K562 (cell line): ENCODE results near the gene ST3GAL3. TPM values are rescaled to one million over a fixed set of nuclear protein-coding genes. Genes with fewer than 3 reads are reported as not detected.
A peak's percentile ranks its signal among the peaks of the same experiment; 100 is the strongest.

Experiments used
- ATAC-seq: fragments of 200-7000 bp; cut with Tn5 transposase; 3 replicates; pipeline ENCODE4 v1.9.1; 2020; ENCODE audit warnings: moderate library complexity
- BruUV-seq: library from RNA; stranded (reverse); fragments of 400-500 nt; replicated peaks from 2 replicates; lab custom pipeline; 2021; lab: Mats Ljungman, UMichigan
- CTCF ChIA-PET: fragments of 300-600 bp; formaldehyde crosslinking; extraction: SDS; loops from one replicate; lab custom pipeline; 2021; ENCODE audit warnings: low intra/inter-chr PET ratio; lab: Yijun Ruan, JAX
- POLR2A ChIA-PET: fragments of 300-600, 350-650 bp; sonication (Branson Sonifier 250); formaldehyde crosslinking; extraction: SDS; loops from one replicate; lab custom pipeline; 2021; ENCODE audit warnings: antibody characterized with exemption, inconsistent platforms; lab: Yijun Ruan, JAX
- DNase-seq, 4 experiments: peaks; one replicate each; pipeline versions ENCODE4 v3.0.0 to v3.0.0-alpha.2; 2011 to 2018; ENCODE audit warnings: low spot score in 3 of 4, mixed read lengths in 3 of 4; ENCODE audit errors: extremely low read depth in 1 of 4
- FAIRE-seq: peaks from 2 replicates; lab custom pipeline; 2011; peaks lifted over from hg19 to GRCh38; lab: Jason Lieb, UNC
- H2AFZ ChIP-seq: 2 replicates; pipeline ENCODE4 v1.6.0; 2011; ENCODE audit warnings: low read depth, low read length, control low read depth, inconsistent platforms
- H3K27ac ChIP-seq: fragments of 200-600 bp; 3 replicates; pipeline ENCODE4 v1.8.0; 2011; ENCODE audit warnings: low read depth, mild to moderate bottlenecking, control low read depth, inconsistent platforms, low read length, moderate library complexity, mixed read lengths; ENCODE audit errors: extremely low read depth
- H3K27me3 ChIP-seq, 2 experiments: fragments of 300-600 bp in 1 of 2; 2 replicates in 1 of 2; 3 replicates in 1 of 2; pipeline versions ENCODE4 v1.6.0 to v1.8.0; 2011; ENCODE audit warnings: inconsistent platforms in 2 of 2, low read length in 2 of 2, mild to moderate bottlenecking in 1 of 2, mixed read lengths in 1 of 2, moderate library complexity in 1 of 2; ENCODE audit not compliant: control insufficient read depth in 2 of 2, insufficient read depth in 2 of 2
- H3K36me3 ChIP-seq: fragments of 300-600 bp; 3 replicates; pipeline ENCODE4 v1.8.0; 2011; ENCODE audit warnings: mild to moderate bottlenecking, low read length, inconsistent platforms; ENCODE audit not compliant: control insufficient read depth, insufficient read depth
- H3K4me1 ChIP-seq, 2 experiments: fragments of 200-600 bp in 1 of 2; replicated peaks in 1 of 2; 2 replicates in 1 of 2; 3 replicates in 1 of 2; pipeline versions ENCODE4 v1.5.1 to v1.8.0; 2011; ENCODE audit warnings: inconsistent platforms in 2 of 2, low read length in 2 of 2, mild to moderate bottlenecking in 1 of 2, mixed read lengths in 1 of 2, moderate library complexity in 1 of 2; ENCODE audit not compliant: control insufficient read depth in 2 of 2, insufficient read depth in 2 of 2
- H3K4me2 ChIP-seq: 2 replicates; pipeline ENCODE4 v1.6.1; 2011; ENCODE audit warnings: low read length, control low read depth, inconsistent platforms, mixed read lengths; ENCODE audit not compliant: insufficient read depth
- H3K4me3 ChIP-seq: fragments of 200-600 bp; sonication (generic), shearing (Covaris generic); 2 replicates; pipeline ENCODE4 v1.5.1; 2016; ENCODE audit warnings: control low read depth, inconsistent platforms
- H3K79me2 ChIP-seq: fragments of 200-600 bp; 3 replicates; pipeline ENCODE4 v1.8.0; 2011; ENCODE audit warnings: low read length, inconsistent platforms; ENCODE audit not compliant: control insufficient read depth, insufficient read depth
- H3K9ac ChIP-seq, 2 experiments: 2 replicates each; pipeline versions ENCODE4 v1.6.0 to v1.6.1; 2011; ENCODE audit warnings: low read depth in 2 of 2, low read length in 2 of 2, control low read depth in 1 of 2, inconsistent platforms in 1 of 2, mild to moderate bottlenecking in 1 of 2, mixed read lengths in 1 of 2; ENCODE audit not compliant: insufficient read depth in 1 of 2
- H3K9me1 ChIP-seq: one replicate; pipeline ENCODE4 v1.6.0; 2011; ENCODE audit warnings: inconsistent platforms, mild to moderate bottlenecking, low read length, moderate library complexity; ENCODE audit not compliant: control insufficient read depth, insufficient read depth
- H3K9me3 ChIP-seq: replicated peaks from 2 replicates; pipeline ENCODE4 v1.5.1; 2011; ENCODE audit warnings: low read depth, low read length, inconsistent platforms; ENCODE audit not compliant: control insufficient read depth, insufficient read depth
- H4K20me1 ChIP-seq: replicated peaks from 2 replicates; pipeline ENCODE4 v1.6.1; 2011; ENCODE audit warnings: low read length, inconsistent platforms, mixed read lengths; ENCODE audit not compliant: control insufficient read depth, insufficient read depth
- CHD4 ChIP-seq: fragments of 200-600 bp; sonication (generic); IDR thresholded peaks from 3 replicates; pipeline ENCODE4 v1.6.1; 2012; ENCODE audit warnings: low read depth, mild to moderate bottlenecking, mixed read lengths, low read length, inconsistent platforms; ENCODE audit not compliant: insufficient read depth, insufficient replicate concordance, poor library complexity, severe bottlenecking
- HIVEP1 ChIP-seq: fragments of 250-450 bp; sonication (Bioruptor Pico); IDR thresholded peaks from 2 replicates; pipeline ENCODE4 v1.4.0; 2020; ENCODE audit warnings: mild to moderate bottlenecking
- TEAD4 ChIP-seq, 2 experiments: sonication (generic) in 1 of 2; formaldehyde crosslinking in 1 of 2; IDR thresholded peaks; 2 replicates each; pipeline versions ENCODE4 v1.6.1 to v1.8.0; 2012 to 2022; ENCODE audit warnings: borderline replicate concordance in 1 of 2, inconsistent platforms in 1 of 2, low read length in 1 of 2, mild to moderate bottlenecking in 1 of 2, missing genetic modification reagents in 1 of 2
- ZNF184 ChIP-seq: sonication (generic); formaldehyde crosslinking; IDR thresholded peaks from 2 replicates; pipeline ENCODE4 v1.5.0; 2020; ENCODE audit warnings: missing genetic modification reagents
- WGBS: fragments of 100-300 bp; shearing (Covaris generic); methylation state at CpG from one replicate; pipeline ENCODE4 v1.1.6; 2016; ENCODE audit warnings: low coverage, mixed read lengths; ENCODE audit not compliant: insufficient coverage; ENCODE audit errors: missing lambda C conversion rate; 5-methylcytosine and 5-hydroxymethylcytosine counted together
- in situ Hi-C: fragments of 300-500 bp; cut with MboI; formaldehyde crosslinking; loops from 4 replicates; pipeline ENCODE4 v1.15.0; 2018; ENCODE audit warnings: inconsistent platforms, mixed read lengths
- intact Hi-C: fragments of 100-400 bp; cut with micrococcal nuclease; formaldehyde crosslinking; loops from 2 replicates; pipeline ENCODE4 v1.14.2; 2022
- polyA plus RNA-seq, 8 experiments: library from polyadenylated mRNA; depleted of rRNA in 4 of 8; stranded (reverse) in 5 of 8; unstranded in 3 of 8; fragments of >200 nt; fragmentation: Nextera tagmentation in 2 of 8; fragmentation: Illumina TruSeq in 1 of 8; extraction: Ambion mirVana in 2 of 8; extraction: Trizol in 1 of 8; gene quantifications; 2 replicates each; pipeline versions ENCODE4 v1.2.1 to v1.2.3, GENCODE V29; 2011 to 2014; ENCODE audit warnings: inconsistent platforms in 1 of 8, missing spikeins in 1 of 8
- total RNA-seq, 7 experiments: library from RNA; depleted of rRNA in 6 of 7; stranded (reverse); fragments of >200 nt in 6 of 7; fragmentation: Illumina TruSeq in 2 of 7; extraction: Trizol in 2 of 7; gene quantifications; 2 replicates each; pipeline versions ENCODE4 v1.2.1 to v1.2.3, GENCODE V29; 2011 to 2021; ENCODE audit warnings: low replicate concordance in 1 of 7
- TF ChIP-seq, protein P1 (sequence below), 2 experiments: fragments of 450-650 bp in 1 of 2; IDR thresholded peaks; 2 replicates each; pipeline ENCODE4 v1.6.1; 2011 to 2017; ENCODE audit warnings: low read depth in 2 of 2, antibody characterized with exemption in 1 of 2, borderline replicate concordance in 1 of 2, low read length in 1 of 2, mild to moderate bottlenecking in 1 of 2, mixed read lengths in 1 of 2; ENCODE audit not compliant: control insufficient read depth in 1 of 2

The ST3GAL3 gene
- total and polyA plus RNA-seq, 9 of the 15 experiments (the other 6 are each of a cell fraction or from before 2014, with no cell fraction given), result 1.2 to 18.9 (median 11.0) TPM

DNA sequence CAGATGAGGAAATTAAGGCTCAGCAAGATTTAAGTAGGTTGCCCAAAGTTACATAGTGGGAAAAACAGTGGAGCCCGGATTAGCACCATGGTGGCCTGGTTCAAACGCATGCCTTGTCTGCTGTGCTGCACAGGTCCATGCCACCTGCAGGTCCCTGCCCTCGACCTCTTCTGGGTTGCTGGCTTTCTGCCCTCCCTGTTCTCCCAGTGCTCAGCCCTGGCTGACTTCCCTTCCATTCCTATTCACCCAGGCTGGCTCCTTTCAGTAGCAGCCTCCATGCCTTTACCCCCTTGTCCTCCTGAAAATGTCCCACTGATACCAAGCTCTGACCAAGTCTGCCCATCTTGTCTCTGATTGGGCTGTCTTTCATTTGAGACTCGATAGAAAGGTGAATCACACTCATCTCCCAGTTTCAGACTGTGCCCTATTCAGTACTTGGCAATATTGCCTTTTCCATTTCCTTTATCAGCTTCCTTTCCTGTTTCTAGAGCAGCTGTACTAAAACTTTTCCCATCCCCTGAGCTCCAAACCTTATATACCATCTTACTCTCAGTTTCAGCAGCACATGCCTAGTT is 75.8 kb downstream of the ST3GAL3 start:
- H3K4me1 ChIP-seq, result peaks cover 2 to 14% of the 10 kb centered on the region in 2 experiments; a peak in 4 of 5 replicates
- H2AFZ ChIP-seq, result no peak overlapping the region
- no peaks in the 10 kb centered on the region for H3K9me1 ChIP-seq
- H3K9ac ChIP-seq, result peak overlapping the region in 1 of 2 experiments; percentile 65; a peak in 1 of 4 replicates
- no peaks in the 10 kb centered on the region for H4K20me1 ChIP-seq
- TF ChIP-seq ZNF184 (CRISPR knock-in tag) (peak; percentile 87), CHD4 (no peak), TEAD4 (IDR thresholded peaks at IDR 0.05; ENCODE audit: low read length) (no peak), TEAD4 (CRISPR knock-in tag; IDR thresholded peaks at IDR 0.05; ENCODE audit: borderline replicate concordance) (no peak), HIVEP1 (CRISPR knock-in tag) (no peak)
- TF ChIP-seq, protein P1, sequence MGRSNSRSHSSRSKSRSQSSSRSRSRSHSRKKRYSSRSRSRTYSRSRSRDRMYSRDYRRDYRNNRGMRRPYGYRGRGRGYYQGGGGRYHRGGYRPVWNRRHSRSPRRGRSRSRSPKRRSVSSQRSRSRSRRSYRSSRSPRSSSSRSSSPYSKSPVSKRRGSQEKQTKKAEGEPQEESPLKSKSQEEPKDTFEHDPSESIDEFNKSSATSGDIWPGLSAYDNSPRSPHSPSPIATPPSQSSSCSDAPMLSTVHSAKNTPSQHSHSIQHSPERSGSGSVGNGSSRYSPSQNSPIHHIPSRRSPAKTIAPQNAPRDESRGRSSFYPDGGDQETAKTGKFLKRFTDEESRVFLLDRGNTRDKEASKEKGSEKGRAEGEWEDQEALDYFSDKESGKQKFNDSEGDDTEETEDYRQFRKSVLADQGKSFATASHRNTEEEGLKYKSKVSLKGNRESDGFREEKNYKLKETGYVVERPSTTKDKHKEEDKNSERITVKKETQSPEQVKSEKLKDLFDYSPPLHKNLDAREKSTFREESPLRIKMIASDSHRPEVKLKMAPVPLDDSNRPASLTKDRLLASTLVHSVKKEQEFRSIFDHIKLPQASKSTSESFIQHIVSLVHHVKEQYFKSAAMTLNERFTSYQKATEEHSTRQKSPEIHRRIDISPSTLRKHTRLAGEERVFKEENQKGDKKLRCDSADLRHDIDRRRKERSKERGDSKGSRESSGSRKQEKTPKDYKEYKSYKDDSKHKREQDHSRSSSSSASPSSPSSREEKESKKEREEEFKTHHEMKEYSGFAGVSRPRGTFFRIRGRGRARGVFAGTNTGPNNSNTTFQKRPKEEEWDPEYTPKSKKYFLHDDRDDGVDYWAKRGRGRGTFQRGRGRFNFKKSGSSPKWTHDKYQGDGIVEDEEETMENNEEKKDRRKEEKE (IDR thresholded peaks at IDR 0.05; ENCODE audit: borderline replicate concordance in 1 of 2, control insufficient read depth in 1 of 2, low read depth in 2 of 2, low read length in 1 of 2), result no peak
- POLR2A ChIA-PET, result interaction anchor here (1.0 kb wide), 1 partner anchor 18 kb away, joined by 4 read pairs; no protein-coding TSS in a partner anchor
- 60% methylated on average over 4 of the region's 4 CpGs for WGBS
- no peaks in the 10 kb centered on the region for H3K36me3 ChIP-seq
- DNase-seq, result no peak
- no peak overlapping the region for H3K4me2 ChIP-seq
- ATAC-seq, result no peak
- intact Hi-C loops, result no loop called here
- peak overlapping the region; percentile 29; the same call in 1 of the 3 replicates for H3K27ac ChIP-seq
- no peak overlapping the region for H3K4me3 ChIP-seq
- no peaks in the 10 kb centered on the region for H3K9me3 ChIP-seq
- FAIRE-seq, result no peak
- in situ Hi-C loops, result no loop called here
- no peaks in the 10 kb centered on the region for H3K27me3 ChIP-seq
- no peaks in the 10 kb centered on the region for H3K79me2 ChIP-seq
- BruUV-seq, result no TSS peak
- CTCF ChIA-PET, result no interaction called here
